Gastroesophageal sphincter (tissue), 3 donors: Measurements from ENCODE around the gene P4HA3.

ENCODE experiments used
- CTCF ChIP-seq, 4 experiments: fragments of 200-600 bp in 2 of 4; fragments of 450-650 bp in 2 of 4; sonication (generic) in 1 of 4; IDR thresholded peaks; one replicate each; pipeline ENCODE4 v1.5.1; 2017 to 2019; ENCODE audit warnings: antibody characterized with exemption in 4 of 4, mild to moderate bottlenecking in 2 of 4, moderate library complexity in 2 of 4
- POLR2AphosphoS5 ChIP-seq: sonication (generic); formaldehyde crosslinking; IDR thresholded peaks from one replicate; pipeline ENCODE4 v1.6.1; 2017; ENCODE audit warnings: antibody characterized with exemption

DNA sequence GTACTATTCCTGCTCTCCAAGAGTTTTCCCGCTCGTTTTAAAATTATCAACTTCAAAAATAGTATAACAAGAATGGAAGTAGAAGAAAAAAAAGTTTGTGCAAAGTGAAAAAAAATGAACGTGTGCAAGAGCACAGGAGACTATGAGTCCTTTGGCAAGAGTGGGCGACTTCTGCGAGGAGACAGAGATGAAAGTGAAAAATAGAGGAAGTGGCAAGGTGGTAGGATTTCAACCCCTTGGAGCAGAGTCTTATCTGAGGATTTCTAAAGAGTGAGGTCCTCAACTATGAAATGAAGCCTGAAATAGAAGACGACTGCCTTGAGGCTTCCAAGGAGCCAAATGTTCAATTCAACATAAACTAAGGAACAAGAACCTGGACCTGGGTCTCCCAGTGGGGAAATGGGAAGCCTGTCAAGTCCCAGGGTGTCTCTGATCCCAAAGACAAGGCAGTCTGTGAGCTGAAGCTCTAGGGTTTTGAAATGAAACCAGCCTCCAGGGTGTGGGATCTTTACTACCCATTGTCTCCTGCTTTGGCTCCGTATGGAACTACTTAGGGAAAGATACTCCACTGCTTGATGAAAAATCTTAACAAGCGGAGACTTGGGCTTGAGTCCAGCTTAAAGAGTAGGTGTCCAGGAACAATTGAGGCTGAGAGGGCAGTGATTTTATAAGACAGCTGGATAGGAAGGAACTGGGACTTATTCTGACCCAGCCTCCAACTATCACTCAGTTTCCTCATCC, 4.8 kb downstream of the P4HA3 start:
- TF ChIP-seq POLR2AphosphoS5 (no peak), CTCF (IDR thresholded peaks at IDR 0.05) (no peak)
